Ascending aorta (tissue), 2 donors: Measurements from ENCODE around the gene BCAT1. TPM values are rescaled to one million over a fixed set of nuclear protein-coding genes. Genes with fewer than 3 reads are reported as not detected.

Experiments
- DNase-seq, 2 donors: peaks; one replicate each; pipeline ENCODE4 v3.0.0-alpha.2; 2019; ENCODE audit warnings: low spot score in 2 of 2
- H3K27ac ChIP-seq, 2 donors: fragments of 200-600 bp; sonication (generic); one replicate each; pipeline ENCODE4 v1.5.1; 2016 to 2017; ENCODE audit warnings: mild to moderate bottlenecking in 1 of 2
- H3K27me3 ChIP-seq: fragments of 200-600 bp; sonication (generic); one replicate; pipeline ENCODE4 v1.5.1; 2017
- H3K36me3 ChIP-seq, 2 donors: fragments of 200-600 bp; sonication (generic); one replicate each; pipeline ENCODE4 v1.5.1; 2016
- H3K4me1 ChIP-seq, 2 donors: fragments of 200-600 bp; sonication (generic); one replicate each; pipeline ENCODE4 v1.5.1; 2016 to 2017; ENCODE audit warnings: mild to moderate bottlenecking in 1 of 2
- H3K4me3 ChIP-seq, 2 donors: fragments of 200-600 bp; sonication (generic); one replicate each; pipeline ENCODE4 v1.5.1; 2016 to 2017; ENCODE audit warnings: mild to moderate bottlenecking in 1 of 2
- H3K9me3 ChIP-seq, 2 donors: fragments of 200-600 bp; sonication (generic); one replicate each; pipeline ENCODE4 v1.5.1; 2016
- CTCF ChIP-seq, 3 experiments: fragments of 200-600 bp in 2 of 3; fragments of 450-650 bp in 1 of 3; sonication (generic) in 2 of 3; IDR thresholded peaks; one replicate each; pipeline ENCODE4 v1.5.1; 2016 to 2019; ENCODE audit warnings: antibody characterized with exemption in 3 of 3, mild to moderate bottlenecking in 1 of 3, moderate library complexity in 1 of 3
- intact Hi-C: fragments of 100-400 bp; cut with DNase I; formaldehyde crosslinking; loops from one replicate; pipeline ENCODE4 v1.15.1; 2023
- total RNA-seq: library from RNA; depleted of rRNA; stranded (reverse); fragments of >200 nt; gene quantifications from one replicate; pipeline ENCODE4 v1.1.0, GENCODE V29; 2016

The BCAT1 gene
- total RNA-seq, 1 donor from 2014 or later = 16.5 TPM

GRCh38 chr12:24850496-24850895 is 98.4 kb downstream of the BCAT1 start:
- no peak overlapping the region for H3K27ac ChIP-seq
- H3K27me3 ChIP-seq = no peaks in the 10 kb centered on the region
- no peak overlapping the region for H3K4me3 ChIP-seq
- peaks cover 0 to 2% of the 10 kb centered on the region in 2 donors for H3K4me1 ChIP-seq
- DNase-seq = no peak
- TF ChIP-seq CTCF (IDR thresholded peaks at IDR 0.05) = no peak
- H3K36me3 ChIP-seq = no peaks in the 10 kb centered on the region
- no peaks in the 10 kb centered on the region for H3K9me3 ChIP-seq
- intact Hi-C loops = no loop called here

GRCh38 chr12:24848941-24849477 is 99.9 kb downstream of the BCAT1 start:
- H3K4me1 ChIP-seq = no peaks in the 10 kb centered on the region
- TF ChIP-seq CTCF (IDR thresholded peaks at IDR 0.05) = no peak
- H3K4me3 ChIP-seq = no peak overlapping the region
- no peaks in the 10 kb centered on the region for H3K27me3 ChIP-seq
- DNase-seq = no peak
- H3K36me3 ChIP-seq = no peaks in the 10 kb centered on the region
- no peaks in the 10 kb centered on the region for H3K9me3 ChIP-seq
- no peak overlapping the region for H3K27ac ChIP-seq
- intact Hi-C loops = no loop called here

- intact Hi-C loops = no loop called here
- Histone ChIP-seq H3K36me3 (no peaks in the 10 kb centered on the region), H3K4me3 (no peak overlapping the region), H3K27me3 (no peaks in the 10 kb centered on the region), H3K27ac (no peak overlapping the region), H3K9me3 (no peaks in the 10 kb centered on the region), H3K4me1 (no peaks in the 10 kb centered on the region)
- DNase-seq = no peak
- no peak for TF ChIP-seq CTCF (IDR thresholded peaks at IDR 0.05)
Observed at GRCh38 chr12:24846689-24847088, 102.2 kb downstream of the BCAT1 start.

DNA sequence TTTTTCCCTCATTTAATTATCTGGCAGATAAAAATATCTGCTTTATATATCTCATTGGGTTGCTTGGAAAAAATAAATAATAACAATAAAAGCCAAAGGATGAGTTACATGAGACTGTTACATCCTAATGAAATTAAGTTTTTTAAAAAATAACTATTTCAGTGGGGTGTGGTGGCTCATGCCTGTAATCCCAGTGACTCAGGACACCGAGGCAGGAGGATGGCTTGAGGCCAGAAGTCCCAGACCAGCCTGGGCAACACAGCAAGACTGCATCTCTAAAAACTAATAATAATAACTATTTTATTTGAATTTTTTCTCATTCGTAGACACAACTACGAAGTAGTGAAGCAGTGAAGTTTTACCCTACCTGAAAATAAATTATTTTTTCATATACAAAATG is 103.3 kb downstream of the BCAT1 start:
- Histone ChIP-seq H3K9me3 (no peaks in the 10 kb centered on the region), H3K4me3 (no peak overlapping the region), H3K27me3 (no peaks in the 10 kb centered on the region), H3K27ac (no peak overlapping the region), H3K4me1 (no peaks in the 10 kb centered on the region), H3K36me3 (no peaks in the 10 kb centered on the region)
- no peak for DNase-seq
- no peak for TF ChIP-seq CTCF (IDR thresholded peaks at IDR 0.05)
- intact Hi-C loops = no loop called here

- no peak overlapping the region for H3K27ac ChIP-seq
- no peak for TF ChIP-seq CTCF (IDR thresholded peaks at IDR 0.05)
- DNase-seq = no peak
- H3K4me3 ChIP-seq = no peak overlapping the region
- H3K36me3 ChIP-seq = no peaks in the 10 kb centered on the region
- intact Hi-C loops = no loop called here
- H3K27me3 ChIP-seq = no peaks in the 10 kb centered on the region
- no peaks in the 10 kb centered on the region for H3K4me1 ChIP-seq
- no peaks in the 10 kb centered on the region for H3K9me3 ChIP-seq
Observed at GRCh38 chr12:24840046-24840800, 108.7 kb downstream of the BCAT1 start.
